ENCODE data around the gene LIMK1. TPM values are rescaled to one million over a fixed set of nuclear protein-coding genes. Genes with fewer than 3 reads are reported as not detected.

Gene LIMK1
- total RNA-seq, 1 experiment from 2014 or later = 63.8 TPM

GRCh38 chr7:74070619-74070921, 13.0 kb upstream of the LIMK1 start:
- H3K9me3 ChIP-seq (ENCODE audit: control insufficient read depth, low read depth, low read length) = no peaks in the 10 kb centered on the region
- H4K8ac ChIP-seq (replicated peaks; ENCODE audit: insufficient read length, low read depth, low read length) = no peak overlapping the region
- WGBS (ENCODE audit: extremely low coverage, insufficient read length, low lambda C conversion rate) = no CpG with 5 or more reads among the region's 6 CpGs
- H3K56ac ChIP-seq (ENCODE audit: insufficient read length, low read depth, low read length) = no peak overlapping the region
- peaks cover 1% of the 10 kb centered on the region; the same call in 1 of the 2 replicates for H3K27me3 Mint-ChIP-seq (ENCODE audit: low read depth)
- no peak overlapping the region for H3K4me2 ChIP-seq (ENCODE audit: insufficient read depth, insufficient read length, low read length)
- no peaks in the 10 kb centered on the region for H4K20me1 ChIP-seq (ENCODE audit: control insufficient read depth, insufficient read depth, insufficient read length)
- no peak overlapping the region for H3K4me3 Mint-ChIP-seq
- H4K5ac ChIP-seq (ENCODE audit: insufficient read length, low read depth, low read length) = no peak overlapping the region
- H2BK5ac ChIP-seq (ENCODE audit: insufficient read length, low read length) = no peak overlapping the region
- H3K23me2 ChIP-seq (ENCODE audit: insufficient read length, low read depth, low read length, poor library complexity, severe bottlenecking) = no peaks in the 10 kb centered on the region
- H3K4ac ChIP-seq (ENCODE audit: low read depth, low read length) = no peak overlapping the region
- H3T11ph ChIP-seq (ENCODE audit: low read length) = no peak overlapping the region
- H3K14ac ChIP-seq (ENCODE audit: insufficient read depth, low read length) = no peak overlapping the region
- no peak overlapping the region for H3K27ac ChIP-seq (ENCODE audit: insufficient read length, low read depth, low read length)
- H3K36me3 Mint-ChIP-seq (ENCODE audit: insufficient read depth in 1 of 3, low read depth in 3 of 3) = no peaks in the 10 kb centered on the region
- no peaks in the 10 kb centered on the region for H3K27me3 ChIP-seq (ENCODE audit: insufficient read depth, low read length)
- H3K79me1 ChIP-seq (ENCODE audit: insufficient read depth, low read depth, low read length, poor library complexity, severe bottlenecking) = no peaks in the 10 kb centered on the region
- no peak overlapping the region for H2AFZ ChIP-seq (ENCODE audit: low read length)
- no peaks in the 10 kb centered on the region for H3K9me3 Mint-ChIP-seq
- no peak for DNase-seq
- H3K18ac ChIP-seq (ENCODE audit: insufficient read length, low read depth, low read length) = no peak overlapping the region
- H3K79me2 ChIP-seq (ENCODE audit: insufficient read depth, low read length) = no peaks in the 10 kb centered on the region
- H4K91ac ChIP-seq (ENCODE audit: insufficient read length, low read depth, low read length) = no peak overlapping the region
- H3K23ac ChIP-seq (ENCODE audit: insufficient read length, low read depth, low read length) = no peak overlapping the region
- H2BK15ac ChIP-seq (ENCODE audit: low read depth, low read length) = no peak overlapping the region
- no peak overlapping the region for H2AK5ac ChIP-seq (ENCODE audit: insufficient read length, low read length)
- H2BK120ac ChIP-seq (ENCODE audit: low read depth, low read length, poor library complexity, severe bottlenecking) = no peak overlapping the region
- no peak overlapping the region; a peak in 1 of 7 replicates for H3K27ac Mint-ChIP-seq
- H3K4me1 ChIP-seq (ENCODE audit: insufficient read depth, low read length) = no peaks in the 10 kb centered on the region
- no peak for TF ChIP-seq CTCF (conservative IDR thresholded peaks at IDR 0.05)
- H2BK20ac ChIP-seq (ENCODE audit: low read depth, low read length, poor library complexity, severe bottlenecking) = no peak overlapping the region
- H3K4me1 Mint-ChIP-seq = peaks cover 7 to 15% of the 10 kb centered on the region in 2 experiments; a peak in 3 of 4 replicates
- no peak overlapping the region for H2BK12ac ChIP-seq (ENCODE audit: insufficient read length, low read depth, low read length)
- H3K9ac ChIP-seq (ENCODE audit: extremely low read depth, insufficient read length, low read length) = no peak overlapping the region
